Colonic mucosa (tissue), 4 donors: ENCODE data around the gene AANAT. TPM values are rescaled to one million over a fixed set of nuclear protein-coding genes. Genes with fewer than 3 reads are reported as not detected.
A peak's percentile ranks its signal among the peaks of the same experiment; 100 is the strongest.

ENCODE experiments used
- DNase-seq: peaks from one replicate; pipeline ENCODE4 v3.0.0-alpha.2; 2020
- H3K27ac ChIP-seq: fragments of 200-600 bp; one replicate; pipeline ENCODE4 v1.8.0; 2021
- H3K27me3 ChIP-seq: fragments of 200-600 bp; one replicate; pipeline ENCODE4 v1.8.0; 2021
- H3K36me3 ChIP-seq: fragments of 200-600 bp; one replicate; pipeline ENCODE4 v1.8.0; 2021
- H3K4me1 ChIP-seq: fragments of 200-600 bp; one replicate; pipeline ENCODE4 v1.8.0; 2021; ENCODE audit warnings: mild to moderate bottlenecking
- H3K4me3 ChIP-seq: fragments of 200-600 bp; one replicate; pipeline ENCODE4 v1.8.0; 2021
- H3K9ac ChIP-seq, 2 donors: one replicate each; pipeline ENCODE4 v1.7.0; 2013; ENCODE audit warnings: control low read depth in 2 of 2, low read depth in 2 of 2, low read length in 2 of 2
- H3K9me3 ChIP-seq: fragments of 200-600 bp; one replicate; pipeline ENCODE4 v1.8.0; 2021
- intact Hi-C: fragments of 100-400 bp; cut with DNase I; formaldehyde crosslinking; loops from one replicate; pipeline ENCODE4 v1.14.1; 2022
- total RNA-seq, 2 donors: library from RNA; stranded (reverse); fragmentation: NEBNext Ultra II Directional in 1 of 2; extraction: Animal tissue kit (Norgen Biotek cat#: 25700) in 1 of 2; gene quantifications; one replicate each; pipeline ENCODE4 v1.2.1, GENCODE V29; 2021
- TF ChIP-seq, protein P1 (sequence below): fragments of 200-600 bp; IDR thresholded peaks from one replicate; pipeline ENCODE4 v1.8.0; 2022; ENCODE audit warnings: antibody characterized with exemption, mild to moderate bottlenecking
- donor health status: healthy.
- donor health status: DM: no; HTN: no; CAD: no.
- donor health status: DM: no; HTN: no; CAD: no.

AANAT gene
- total RNA-seq, 2 donors from 2014 or later = not detected

DNA sequence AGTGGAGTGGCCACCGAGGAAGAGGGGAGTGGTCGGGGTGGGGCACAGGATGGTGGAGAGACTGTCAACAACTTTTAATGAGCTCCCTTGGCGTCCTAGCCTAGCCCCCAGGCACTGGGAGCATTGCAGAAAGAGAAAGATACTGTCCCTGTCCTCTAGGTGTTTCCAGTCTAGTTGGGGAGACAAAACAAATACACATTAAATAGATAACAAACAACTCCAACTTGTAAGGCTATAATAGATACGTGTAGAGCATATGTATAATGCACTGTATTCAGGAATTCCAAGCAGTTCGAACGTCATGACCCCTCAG, 14.0 kb upstream of the AANAT start:
- H3K36me3 ChIP-seq = no peaks in the 10 kb centered on the region
- no peak overlapping the region for H3K9ac ChIP-seq
- no peak overlapping the region for H3K4me3 ChIP-seq
- intact Hi-C loops = no loop called here
- H3K4me1 ChIP-seq = no peaks in the 10 kb centered on the region
- H3K27me3 ChIP-seq = no peaks in the 10 kb centered on the region
- DNase-seq = no peak
- H3K9me3 ChIP-seq = no peaks in the 10 kb centered on the region
- no peak overlapping the region for H3K27ac ChIP-seq
- TF ChIP-seq, protein P1, sequence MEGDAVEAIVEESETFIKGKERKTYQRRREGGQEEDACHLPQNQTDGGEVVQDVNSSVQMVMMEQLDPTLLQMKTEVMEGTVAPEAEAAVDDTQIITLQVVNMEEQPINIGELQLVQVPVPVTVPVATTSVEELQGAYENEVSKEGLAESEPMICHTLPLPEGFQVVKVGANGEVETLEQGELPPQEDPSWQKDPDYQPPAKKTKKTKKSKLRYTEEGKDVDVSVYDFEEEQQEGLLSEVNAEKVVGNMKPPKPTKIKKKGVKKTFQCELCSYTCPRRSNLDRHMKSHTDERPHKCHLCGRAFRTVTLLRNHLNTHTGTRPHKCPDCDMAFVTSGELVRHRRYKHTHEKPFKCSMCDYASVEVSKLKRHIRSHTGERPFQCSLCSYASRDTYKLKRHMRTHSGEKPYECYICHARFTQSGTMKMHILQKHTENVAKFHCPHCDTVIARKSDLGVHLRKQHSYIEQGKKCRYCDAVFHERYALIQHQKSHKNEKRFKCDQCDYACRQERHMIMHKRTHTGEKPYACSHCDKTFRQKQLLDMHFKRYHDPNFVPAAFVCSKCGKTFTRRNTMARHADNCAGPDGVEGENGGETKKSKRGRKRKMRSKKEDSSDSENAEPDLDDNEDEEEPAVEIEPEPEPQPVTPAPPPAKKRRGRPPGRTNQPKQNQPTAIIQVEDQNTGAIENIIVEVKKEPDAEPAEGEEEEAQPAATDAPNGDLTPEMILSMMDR = no peak

DNA sequence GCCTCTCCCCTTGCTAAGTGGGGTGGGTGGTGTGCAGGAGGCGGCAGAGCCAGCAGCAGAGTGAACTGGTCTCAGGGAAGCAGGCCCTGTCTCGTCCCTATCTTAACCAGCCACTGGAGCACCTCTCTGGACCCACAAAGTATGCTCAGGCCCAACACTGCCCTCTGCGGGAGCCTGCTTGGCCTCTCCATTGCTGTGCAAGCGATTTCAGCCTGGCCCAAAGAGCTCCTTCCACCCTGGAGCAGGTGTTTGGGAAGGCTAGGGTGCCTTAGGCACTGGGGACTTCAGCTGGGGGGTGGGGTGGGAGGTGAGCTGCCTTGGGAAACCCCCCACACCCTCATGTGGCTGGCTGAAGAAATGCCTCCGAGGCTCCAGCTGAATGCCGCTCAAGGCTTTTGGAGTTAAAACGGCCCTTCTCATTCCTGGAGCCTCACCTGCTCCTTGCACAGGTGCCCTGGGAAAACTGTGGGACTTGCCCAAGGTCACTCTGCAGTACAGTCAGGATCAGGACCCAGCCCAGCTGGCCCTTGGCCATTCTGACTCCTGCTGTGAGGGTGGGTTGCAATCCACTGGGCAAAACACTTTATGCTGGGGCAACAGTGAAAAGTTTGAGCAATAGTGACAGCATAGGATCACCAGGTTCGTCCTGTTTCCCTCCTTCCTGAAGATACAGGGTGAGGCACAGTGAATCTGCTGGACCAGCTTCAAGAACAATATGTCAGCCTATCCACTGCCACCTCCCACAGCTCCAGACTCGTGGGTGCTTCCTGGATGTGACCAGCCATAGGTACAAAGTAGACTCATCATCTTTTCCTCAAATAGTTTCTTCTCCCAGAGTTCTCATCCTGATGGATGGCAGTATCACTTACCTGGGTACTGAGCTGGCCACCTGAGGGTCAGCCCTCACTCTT, 8.6 kb upstream of the AANAT start:
- Histone ChIP-seq H3K27ac (no peak overlapping the region), H3K4me3 (no peak overlapping the region), H3K36me3 (no peaks in the 10 kb centered on the region), H3K4me1 (no peaks in the 10 kb centered on the region), H3K9ac (no peak overlapping the region), H3K9me3 (no peaks in the 10 kb centered on the region), H3K27me3 (no peaks in the 10 kb centered on the region)
- intact Hi-C loops = loop anchor here (5.0 kb wide), 1 partner anchor 52 kb away; no protein-coding TSS in a partner anchor
- TF ChIP-seq, protein P1 = peak; percentile 40
- DNase-seq = peak; percentile 56

- Histone ChIP-seq H3K9me3 (no peaks in the 10 kb centered on the region), H3K36me3 (no peaks in the 10 kb centered on the region), H3K27ac (no peak overlapping the region), H3K9ac (no peak overlapping the region), H3K4me1 (no peaks in the 10 kb centered on the region), H3K27me3 (no peaks in the 10 kb centered on the region), H3K4me3 (no peak overlapping the region)
- no peak for DNase-seq
- intact Hi-C loops = loop anchor here (5.0 kb wide), 1 partner anchor 52 kb away; no protein-coding TSS in a partner anchor
- TF ChIP-seq, protein P1 = no peak
Measured at GRCh38 chr17:76459674-76460073, 7.7 kb upstream of the AANAT start.

- Histone ChIP-seq H3K36me3 (no peaks in the 10 kb centered on the region), H3K27me3 (no peaks in the 10 kb centered on the region), H3K27ac (no peak overlapping the region), H3K4me3 (no peak overlapping the region), H3K9me3 (no peaks in the 10 kb centered on the region), H3K4me1 (no peaks in the 10 kb centered on the region), H3K9ac (no peak overlapping the region)
- TF ChIP-seq, protein P1 = no peak
- DNase-seq = no peak
- intact Hi-C loops = no loop called here
Measured at GRCh38 chr17:76461765-76462555, 5.4 kb upstream of the AANAT start.

DNA sequence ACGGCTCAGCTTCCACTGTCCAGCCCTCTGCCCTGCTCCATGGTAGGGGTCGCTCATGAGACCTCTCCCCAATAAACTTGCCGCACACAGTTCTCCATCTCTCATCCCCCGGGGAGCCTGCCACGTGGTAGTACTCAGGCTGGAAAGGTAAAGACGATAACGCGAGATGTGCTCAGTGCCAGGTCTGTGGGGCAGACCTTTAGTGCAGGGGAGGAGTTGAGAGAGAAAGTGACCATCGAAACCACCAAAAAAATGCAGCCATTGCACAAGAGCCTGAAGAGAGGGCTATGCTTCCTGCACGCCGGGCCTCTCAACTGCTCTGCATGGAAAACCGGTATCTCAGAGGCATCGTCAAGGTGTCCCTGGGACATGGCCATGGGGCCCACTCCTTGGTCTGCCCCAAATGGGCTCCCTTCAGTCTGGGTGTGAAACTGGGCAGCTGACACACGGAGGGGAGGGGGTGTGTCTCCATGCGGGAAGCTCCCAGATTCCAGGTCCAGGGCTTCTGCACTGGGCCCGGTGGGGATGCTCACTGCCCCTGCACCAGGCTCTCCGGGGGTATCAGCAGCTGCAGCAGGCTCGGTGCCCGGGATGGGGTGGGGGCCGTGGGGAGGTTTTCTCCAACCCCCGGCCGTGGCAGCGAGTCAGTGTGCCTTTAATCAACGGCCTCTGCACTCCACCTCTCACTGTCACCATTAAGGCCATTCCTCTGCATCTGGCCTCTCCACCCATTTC, 4.7 kb upstream of the AANAT start:
- Histone ChIP-seq H3K36me3 (no peaks in the 10 kb centered on the region), H3K9me3 (no peaks in the 10 kb centered on the region), H3K4me1 (no peaks in the 10 kb centered on the region), H3K4me3 (no peak overlapping the region), H3K27ac (no peak overlapping the region), H3K9ac (no peak overlapping the region), H3K27me3 (no peaks in the 10 kb centered on the region)
- TF ChIP-seq, protein P1 = no peak
- no peak for DNase-seq
- intact Hi-C loops = no loop called here
